Measurements from ENCODE around the gene BZW1. TPM values are rescaled to one million over a fixed set of nuclear protein-coding genes. Genes with fewer than 3 reads are reported as not detected.

BZW1 gene
- total RNA-seq, 1 donor from 2014 or later: 232 TPM

DNA sequence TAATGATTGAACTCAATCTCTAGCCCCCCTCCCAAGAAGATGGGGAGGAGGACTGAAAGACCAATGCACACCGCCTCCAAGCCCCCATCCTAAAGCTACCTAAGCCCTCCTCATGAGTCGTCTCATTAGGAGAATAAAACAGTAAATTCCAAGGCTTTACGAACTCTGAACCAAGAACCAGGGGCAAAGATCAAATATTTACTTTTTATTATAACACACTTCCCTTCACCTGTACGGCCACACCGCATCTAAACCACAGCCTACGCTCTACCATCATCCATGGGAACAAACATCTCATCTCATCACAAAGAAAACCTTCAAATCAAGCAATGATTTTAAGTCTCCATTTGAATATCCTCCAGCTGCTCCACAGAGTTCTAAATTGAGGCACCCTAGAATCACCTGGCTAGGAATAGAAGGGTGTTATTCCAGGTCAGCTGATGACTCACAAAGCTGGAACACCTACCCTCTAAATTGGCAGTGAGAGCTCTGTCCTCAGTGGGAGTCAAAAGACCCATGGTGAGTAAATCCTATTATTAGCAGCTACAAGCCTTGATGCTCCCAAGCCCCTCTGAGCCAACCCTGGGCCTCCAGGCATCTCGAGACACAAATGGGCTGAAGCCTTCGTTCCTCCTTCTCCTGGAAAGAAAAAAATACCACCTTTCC lies 45.6 kb upstream of the BZW1 start:
- Mint-ChIP-seq H3K4me1 (ENCODE audit: low read depth, unreplicated experiment) (no peaks in the 10 kb centered on the region), H3K27me3 (ENCODE audit: unreplicated experiment) (no peaks in the 10 kb centered on the region), H3K27ac (ENCODE audit: unreplicated experiment) (no peak overlapping the region), H3K9me3 (ENCODE audit: unreplicated experiment) (no peaks in the 10 kb centered on the region), H3K4me3 (ENCODE audit: unreplicated experiment) (no peak overlapping the region), H3K36me3 (ENCODE audit: unreplicated experiment) (no peaks in the 10 kb centered on the region)
- no peak for DNase-seq
- TF ChIP-seq, protein P1, sequence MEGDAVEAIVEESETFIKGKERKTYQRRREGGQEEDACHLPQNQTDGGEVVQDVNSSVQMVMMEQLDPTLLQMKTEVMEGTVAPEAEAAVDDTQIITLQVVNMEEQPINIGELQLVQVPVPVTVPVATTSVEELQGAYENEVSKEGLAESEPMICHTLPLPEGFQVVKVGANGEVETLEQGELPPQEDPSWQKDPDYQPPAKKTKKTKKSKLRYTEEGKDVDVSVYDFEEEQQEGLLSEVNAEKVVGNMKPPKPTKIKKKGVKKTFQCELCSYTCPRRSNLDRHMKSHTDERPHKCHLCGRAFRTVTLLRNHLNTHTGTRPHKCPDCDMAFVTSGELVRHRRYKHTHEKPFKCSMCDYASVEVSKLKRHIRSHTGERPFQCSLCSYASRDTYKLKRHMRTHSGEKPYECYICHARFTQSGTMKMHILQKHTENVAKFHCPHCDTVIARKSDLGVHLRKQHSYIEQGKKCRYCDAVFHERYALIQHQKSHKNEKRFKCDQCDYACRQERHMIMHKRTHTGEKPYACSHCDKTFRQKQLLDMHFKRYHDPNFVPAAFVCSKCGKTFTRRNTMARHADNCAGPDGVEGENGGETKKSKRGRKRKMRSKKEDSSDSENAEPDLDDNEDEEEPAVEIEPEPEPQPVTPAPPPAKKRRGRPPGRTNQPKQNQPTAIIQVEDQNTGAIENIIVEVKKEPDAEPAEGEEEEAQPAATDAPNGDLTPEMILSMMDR (IDR thresholded peaks at IDR 0.05; ENCODE audit: partially characterized antibody, unreplicated experiment): no peak

DNA sequence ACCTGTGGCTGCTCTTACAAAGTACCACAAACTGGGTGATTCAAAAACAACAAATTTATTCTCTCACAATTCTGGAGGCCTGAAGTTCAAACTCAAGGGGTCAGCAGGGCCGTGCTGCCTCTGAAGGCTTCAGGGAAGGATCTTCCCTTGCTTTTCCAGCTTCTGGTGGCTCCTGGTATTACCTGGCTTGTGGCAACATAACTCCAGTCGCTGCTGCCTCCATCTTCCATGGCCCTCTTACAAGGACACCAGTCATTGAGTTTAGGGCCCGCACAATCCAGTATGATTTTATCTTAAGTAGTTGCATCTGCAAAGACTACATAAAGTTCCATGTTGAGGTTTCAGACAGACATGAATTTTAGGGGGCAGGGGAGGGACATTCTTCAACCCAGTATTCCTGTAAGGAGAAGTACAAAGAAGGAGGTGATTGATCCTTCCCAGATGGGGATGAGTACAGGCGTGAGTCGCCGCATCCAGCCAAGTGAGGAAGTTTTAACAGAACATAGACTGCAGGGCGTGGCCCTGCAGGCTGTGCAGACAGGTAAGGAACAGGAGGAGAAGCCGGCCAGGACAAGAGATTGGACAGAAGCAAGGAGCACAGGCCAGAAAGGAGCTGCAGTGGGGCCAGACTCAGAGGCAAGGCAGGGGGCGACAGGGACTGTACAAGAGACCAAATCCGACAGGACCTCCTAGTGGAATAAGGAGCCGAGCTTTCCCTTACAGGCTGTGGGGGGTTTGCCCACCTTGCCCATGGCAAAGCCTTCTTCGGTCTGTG lies 44.4 kb upstream of the BZW1 start:
- H3K9me3 Mint-ChIP-seq (ENCODE audit: unreplicated experiment): no peaks in the 10 kb centered on the region
- TF ChIP-seq, protein P1 (IDR thresholded peaks at IDR 0.05; ENCODE audit: partially characterized antibody, unreplicated experiment): no peak
- no peaks in the 10 kb centered on the region for H3K4me1 Mint-ChIP-seq (ENCODE audit: low read depth, unreplicated experiment)
- H3K27me3 Mint-ChIP-seq (ENCODE audit: unreplicated experiment): no peaks in the 10 kb centered on the region
- no peaks in the 10 kb centered on the region for H3K36me3 Mint-ChIP-seq (ENCODE audit: unreplicated experiment)
- H3K4me3 Mint-ChIP-seq (ENCODE audit: unreplicated experiment): no peak overlapping the region
- DNase-seq: no peak
- no peak overlapping the region for H3K27ac Mint-ChIP-seq (ENCODE audit: unreplicated experiment)

DNA sequence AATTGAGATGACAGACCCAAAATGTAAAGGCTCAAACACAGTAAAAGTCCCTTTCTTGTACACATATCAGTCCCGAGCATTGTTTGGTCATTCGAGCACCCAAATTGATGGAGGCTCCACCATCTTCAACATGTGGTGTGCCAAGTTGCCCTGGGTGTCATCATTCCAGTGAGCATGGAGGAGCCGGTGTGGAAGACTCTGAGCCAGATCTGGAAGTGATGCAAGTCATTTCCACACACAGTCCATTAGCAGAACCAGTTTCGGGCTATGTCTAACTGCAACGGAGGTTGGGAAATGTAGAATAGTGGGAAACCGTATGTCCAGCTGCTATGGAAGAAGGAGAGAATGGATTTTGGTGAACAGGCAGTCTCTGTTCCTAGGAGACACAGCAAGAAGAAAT lies 40.9 kb upstream of the BZW1 start:
- Mint-ChIP-seq H3K4me1 (ENCODE audit: low read depth, unreplicated experiment) (no peaks in the 10 kb centered on the region), H3K9me3 (ENCODE audit: unreplicated experiment) (no peaks in the 10 kb centered on the region), H3K27me3 (ENCODE audit: unreplicated experiment) (no peaks in the 10 kb centered on the region), H3K27ac (ENCODE audit: unreplicated experiment) (no peak overlapping the region), H3K4me3 (ENCODE audit: unreplicated experiment) (no peak overlapping the region), H3K36me3 (ENCODE audit: unreplicated experiment) (no peaks in the 10 kb centered on the region)
- TF ChIP-seq, protein P1 (IDR thresholded peaks at IDR 0.05; ENCODE audit: partially characterized antibody, unreplicated experiment): no peak
- no peak for DNase-seq

DNA sequence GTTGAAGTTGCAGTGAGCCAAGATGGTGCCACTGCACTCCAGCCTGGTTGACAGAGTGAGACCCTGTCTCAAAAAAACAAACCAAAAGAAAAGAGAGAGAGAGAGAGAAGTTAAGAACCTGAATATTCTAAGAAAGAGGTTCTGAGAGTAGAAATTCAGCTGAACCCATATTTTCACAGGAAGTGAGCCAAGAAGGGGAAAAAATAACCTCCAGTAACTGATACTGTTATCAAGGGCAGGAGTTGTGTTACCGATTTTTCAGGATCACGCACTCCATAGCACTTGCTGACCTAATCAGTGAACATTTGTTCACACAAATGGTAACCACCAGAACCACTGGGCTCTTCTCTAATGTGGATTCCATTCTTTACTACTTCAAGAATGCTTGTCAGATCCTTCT lies 39.1 kb upstream of the BZW1 start:
- Mint-ChIP-seq H3K4me3 (ENCODE audit: unreplicated experiment) (no peak overlapping the region), H3K27me3 (ENCODE audit: unreplicated experiment) (no peaks in the 10 kb centered on the region), H3K9me3 (ENCODE audit: unreplicated experiment) (no peaks in the 10 kb centered on the region), H3K27ac (ENCODE audit: unreplicated experiment) (no peak overlapping the region), H3K36me3 (ENCODE audit: unreplicated experiment) (no peaks in the 10 kb centered on the region), H3K4me1 (ENCODE audit: low read depth, unreplicated experiment) (no peaks in the 10 kb centered on the region)
- TF ChIP-seq, protein P1 (IDR thresholded peaks at IDR 0.05; ENCODE audit: partially characterized antibody, unreplicated experiment): no peak
- DNase-seq: no peak

DNA sequence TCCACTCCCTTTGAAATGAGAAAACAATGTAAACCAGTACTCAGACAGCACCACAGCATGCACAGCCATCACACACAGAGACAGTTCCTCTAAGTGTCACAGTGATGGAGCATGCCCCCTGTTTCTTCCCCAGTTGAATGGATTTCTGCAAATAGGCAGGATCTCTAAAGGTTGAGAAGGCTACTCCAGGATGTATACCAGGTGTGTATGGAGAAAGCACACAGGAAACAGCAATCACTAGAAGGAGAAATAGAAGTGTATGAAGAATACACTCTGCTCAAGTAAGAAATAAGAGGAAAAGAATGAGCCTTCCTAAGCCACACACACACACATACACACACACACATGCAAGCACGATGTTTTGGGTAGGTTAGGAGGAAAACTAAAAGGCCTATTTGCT lies 38.6 kb upstream of the BZW1 start:
- TF ChIP-seq, protein P1 (IDR thresholded peaks at IDR 0.05; ENCODE audit: partially characterized antibody, unreplicated experiment): no peak
- no peak overlapping the region for H3K27ac Mint-ChIP-seq (ENCODE audit: unreplicated experiment)
- H3K4me3 Mint-ChIP-seq (ENCODE audit: unreplicated experiment): no peak overlapping the region
- no peak for DNase-seq
- no peaks in the 10 kb centered on the region for H3K27me3 Mint-ChIP-seq (ENCODE audit: unreplicated experiment)
- H3K36me3 Mint-ChIP-seq (ENCODE audit: unreplicated experiment): no peaks in the 10 kb centered on the region
- H3K4me1 Mint-ChIP-seq (ENCODE audit: low read depth, unreplicated experiment): no peaks in the 10 kb centered on the region
- no peaks in the 10 kb centered on the region for H3K9me3 Mint-ChIP-seq (ENCODE audit: unreplicated experiment)

Measured in glutamatergic neuron (in vitro differentiated cells).